Spleen (tissue), 7 donors: ENCODE measurements around the gene GABBR2.

Source experiments
- CTCF ChIP-seq, 11 experiments: fragments of 200-600 bp in 7 of 11; fragments of 450-650 bp in 4 of 11; sonication (generic) in 4 of 11; IDR thresholded peaks in 8 of 11; conservative IDR thresholded peaks in 3 of 11; 1 replicate in 7 of 11; 2 replicates in 4 of 11; pipeline versions ENCODE4 v1.4.0 to v1.8.0; 2016 to 2021; ENCODE audit warnings: antibody characterized with exemption in 11 of 11, inconsistent platforms in 4 of 11, mild to moderate bottlenecking in 1 of 11
- POLR2A ChIP-seq, 3 donors: fragments of 450-650 bp; IDR thresholded peaks; one replicate each; pipeline ENCODE4 v1.5.1; 2017; ENCODE audit warnings: antibody characterized with exemption in 3 of 3, mild to moderate bottlenecking in 1 of 3
- POLR2AphosphoS5 ChIP-seq, 3 donors: sonication (generic); formaldehyde crosslinking; IDR thresholded peaks; one replicate each; pipeline ENCODE4 v1.5.1; 2017; ENCODE audit warnings: antibody characterized with exemption in 3 of 3
- donor health status: DM: no; HTN: no; CAD: no; lungs with moderate emphysema.
- donor health status: DM: no; HTN: no; CAD: no.
- donor health status: DM: no; HTN: no; CAD: no.

- TF ChIP-seq CTCF (IDR thresholded peaks at IDR 0.05 in 8 of 11, conservative IDR thresholded peaks at IDR 0.05 in 3 of 11): no peak
- TF ChIP-seq POLR2A (IDR thresholded peaks at IDR 0.05): no peak
- TF ChIP-seq POLR2AphosphoS5 (IDR thresholded peaks at IDR 0.05): no peak
Observed at GRCh38 chr9:98391867-98392266, 316.9 kb downstream of the GABBR2 start.
